DMS53 treated with DMSO at 0.1 percent for 48 hours (cell line): ENCODE measurements around the gene TFAP2C.
"Not testable (repeated sequence)": the region's sequence is repeated elsewhere in the genome, so short reads cannot be mapped to it uniquely, and the experiment has no call there.

Source experiments
- DNase-seq: peaks from one replicate; lab custom pipeline; 2025; ENCODE audit not compliant: unreplicated experiment; lab: John Stamatoyannopoulos, UW

The TFAP2C gene

GRCh38 chr20:56614196-56614595 lies 14.9 kb upstream of the TFAP2C start:
- DNase-seq = no peak

- no peak for DNase-seq
These were observed 12.4 kb upstream of the TFAP2C start for GRCh38 chr20:56616716-56617115.

- DNase-seq = no peak
These were observed 11.6 kb upstream of the TFAP2C start for GRCh38 chr20:56617489-56617888.

GRCh38 chr20:56621730-56622129 lies 7.4 kb upstream of the TFAP2C start:
- no peak for DNase-seq

- DNase-seq = not testable (repeated sequence)
These were observed 5.2 kb upstream of the TFAP2C start for GRCh38 chr20:56623930-56624329.

- DNase-seq = no peak
These were observed 4.1 kb upstream of the TFAP2C start for GRCh38 chr20:56624786-56625681.

- DNase-seq = no peak
These were observed 3.3 kb upstream of the TFAP2C start for GRCh38 chr20:56625837-56626236.

GRCh38 chr20:56626367-56627121 lies 2.6 kb upstream of the TFAP2C start:
- no peak for DNase-seq

- DNase-seq = no peak
These were observed 1.7 kb upstream of the TFAP2C start for GRCh38 chr20:56627122-56628014.

GRCh38 chr20:56628015-56628872 lies 862 bp upstream of the TFAP2C start:
- DNase-seq = no peak

GRCh38 chr20:56629464-56630085 lies 469 bp downstream of the TFAP2C start:
- DNase-seq = no peak

GRCh38 chr20:56630086-56630493 lies 984 bp downstream of the TFAP2C start:
- DNase-seq = no peak

- DNase-seq = no peak
These were observed 1.6 kb downstream of the TFAP2C start for GRCh38 chr20:56630506-56631317.

- DNase-seq = no peak
These were observed 2.3 kb downstream of the TFAP2C start for GRCh38 chr20:56631318-56631989.

GRCh38 chr20:56631990-56632327 lies 2.9 kb downstream of the TFAP2C start:
- DNase-seq = no peak

GRCh38 chr20:56634307-56634706 lies 5.2 kb downstream of the TFAP2C start:
- no peak for DNase-seq

- no peak for DNase-seq
These were observed 5.8 kb downstream of the TFAP2C start for GRCh38 chr20:56634735-56635385.

GRCh38 chr20:56636716-56637115 lies 7.6 kb downstream of the TFAP2C start:
- no peak for DNase-seq
